ENCODE data around the gene TALDO1. TPM values are rescaled to one million over a fixed set of nuclear protein-coding genes. Genes with fewer than 3 reads are reported as not detected.
A peak's percentile ranks its signal among the peaks of the same experiment; 100 is the strongest.

The TALDO1 gene
- total RNA-seq, 1 donor from 2014 or later = 101 TPM

- no peaks in the 10 kb centered on the region for H3K9me3 ChIP-seq (replicated peaks)
- H3K27me3 ChIP-seq (ENCODE audit: low read depth) = peaks cover 14% of the 10 kb centered on the region
- peaks cover 30% of the 10 kb centered on the region for H3K36me3 ChIP-seq
- no peak overlapping the region for H3K27ac ChIP-seq (replicated peaks)
- H3K4me3 ChIP-seq = no peak overlapping the region
- no peak for TF ChIP-seq CTCF (IDR thresholded peaks at IDR 0.05; ENCODE audit: borderline replicate concordance)
- intact Hi-C loops (cut with micrococcal nuclease) = no loop called here
- no peak for DNase-seq
- peaks cover 38% of the 10 kb centered on the region for H3K4me1 ChIP-seq
These were observed 45.4 kb upstream of the TALDO1 start for GRCh38 chr11:701741-702461.

- Histone ChIP-seq H3K36me3 (peaks cover 30% of the 10 kb centered on the region), H3K27me3 (ENCODE audit: low read depth) (peaks cover 23% of the 10 kb centered on the region), H3K4me1 (peaks cover 37% of the 10 kb centered on the region), H3K27ac (replicated peaks) (no peak overlapping the region), H3K9me3 (replicated peaks) (no peaks in the 10 kb centered on the region), H3K4me3 (no peak overlapping the region)
- no peak for DNase-seq
- intact Hi-C loops (cut with micrococcal nuclease) = no loop called here
- no peak for TF ChIP-seq CTCF (IDR thresholded peaks at IDR 0.05; ENCODE audit: borderline replicate concordance)
These were observed 44.5 kb upstream of the TALDO1 start for GRCh38 chr11:702462-703461.

GRCh38 chr11:703506-703905 lies 43.8 kb upstream of the TALDO1 start:
- Histone ChIP-seq H3K27me3 (ENCODE audit: low read depth) (peaks cover 31% of the 10 kb centered on the region), H3K36me3 (peaks cover 30% of the 10 kb centered on the region), H3K27ac (replicated peaks) (no peak overlapping the region), H3K9me3 (replicated peaks) (no peaks in the 10 kb centered on the region), H3K4me3 (no peak overlapping the region), H3K4me1 (peaks cover 35% of the 10 kb centered on the region)
- intact Hi-C loops (cut with micrococcal nuclease) = no loop called here
- no peak for DNase-seq
- no peak for TF ChIP-seq CTCF (IDR thresholded peaks at IDR 0.05; ENCODE audit: borderline replicate concordance)

GRCh38 chr11:704228-704674 lies 43.0 kb upstream of the TALDO1 start:
- Histone ChIP-seq H3K36me3 (peaks cover 30% of the 10 kb centered on the region), H3K9me3 (replicated peaks) (no peaks in the 10 kb centered on the region), H3K4me3 (no peak overlapping the region), H3K27me3 (ENCODE audit: low read depth) (peaks cover 36% of the 10 kb centered on the region), H3K4me1 (peaks cover 35% of the 10 kb centered on the region), H3K27ac (replicated peaks) (no peak overlapping the region)
- intact Hi-C loops (cut with micrococcal nuclease) = no loop called here
- no peak for DNase-seq
- TF ChIP-seq CTCF (IDR thresholded peaks at IDR 0.05; ENCODE audit: borderline replicate concordance) = no peak

GRCh38 chr11:704781-705645 lies 42.3 kb upstream of the TALDO1 start:
- H3K4me1 ChIP-seq = peaks cover 36% of the 10 kb centered on the region
- no peaks in the 10 kb centered on the region for H3K9me3 ChIP-seq (replicated peaks)
- H3K27ac ChIP-seq (replicated peaks) = peak overlapping the region; percentile 56
- no peak for DNase-seq
- intact Hi-C loops (cut with micrococcal nuclease) = no loop called here
- no peak for TF ChIP-seq CTCF (IDR thresholded peaks at IDR 0.05; ENCODE audit: borderline replicate concordance)
- H3K4me3 ChIP-seq = peak overlapping the region; percentile 64
- H3K27me3 ChIP-seq (ENCODE audit: low read depth) = peaks cover 44% of the 10 kb centered on the region
- peaks cover 24% of the 10 kb centered on the region for H3K36me3 ChIP-seq

Data from left ventricle myocardium inferior (tissue), 1 donor.